NK-92 (cell line): ENCODE results near the gene PRRC2C.

Source experiments
- DNase-seq: peaks from one replicate; lab custom pipeline; 2025; ENCODE audit not compliant: unreplicated experiment; lab: John Stamatoyannopoulos, UW

The PRRC2C gene

GRCh38 chr1:171628225-171628624 lies 142.9 kb downstream of the PRRC2C start:
- no peak for DNase-seq

- DNase-seq, result no peak
Measured at GRCh38 chr1:171635661-171636060, 150.3 kb downstream of the PRRC2C start.

GRCh38 chr1:171636141-171636540 lies 150.8 kb downstream of the PRRC2C start:
- no peak for DNase-seq

- DNase-seq, result no peak
Measured at GRCh38 chr1:171637928-171638576, 152.7 kb downstream of the PRRC2C start.

- DNase-seq, result no peak
Measured at GRCh38 chr1:171640225-171640624, 154.9 kb downstream of the PRRC2C start.

- DNase-seq, result no peak
Measured at GRCh38 chr1:171641076-171641864, 155.9 kb downstream of the PRRC2C start.

GRCh38 chr1:171642197-171642596 lies 156.9 kb downstream of the PRRC2C start:
- DNase-seq, result no peak
